Measurements from ENCODE around the gene UBE2D2. TPM values are rescaled to one million over a fixed set of nuclear protein-coding genes. Genes with fewer than 3 reads are reported as not detected.

UBE2D2 gene
- total and polyA plus RNA-seq, 2 of the 13 experiments (the other 11 are each of a cell fraction or from before 2014, with no cell fraction given), result 79.1 to 109 TPM

DNA sequence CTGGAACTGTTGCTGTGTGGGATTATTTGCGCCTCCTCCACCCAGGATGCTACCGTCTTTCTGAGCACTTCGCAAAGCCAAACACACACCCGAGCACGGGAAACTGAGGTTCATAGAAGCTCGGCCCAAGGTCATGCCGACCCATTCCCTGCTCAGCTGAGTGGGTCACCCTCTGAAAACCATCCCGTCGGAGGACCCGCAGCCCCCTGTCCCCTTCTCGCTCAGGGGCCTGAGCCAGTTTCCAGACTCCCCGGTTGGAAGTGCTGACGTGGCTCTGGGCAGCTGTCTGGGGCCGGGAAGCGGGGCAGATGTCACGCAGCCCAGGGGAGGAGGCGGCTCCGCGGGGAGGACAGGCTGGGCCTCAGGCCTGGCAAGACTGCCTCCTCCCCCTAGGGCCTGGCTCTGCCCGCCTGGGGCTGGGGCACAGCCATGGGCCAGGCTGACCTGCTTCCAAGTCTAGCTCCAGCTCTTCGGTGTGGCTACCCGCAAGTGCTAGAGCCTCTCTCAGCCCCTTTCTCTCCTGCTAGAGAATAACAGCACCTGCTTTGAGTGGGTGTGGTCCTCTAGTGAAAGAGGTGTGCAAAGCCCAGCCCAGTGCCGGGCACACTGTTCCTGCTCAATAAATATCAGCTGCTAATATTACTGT, 77.1 kb downstream of the UBE2D2 start (continued):
- TF ChIP-seq PAX8 (CRISPR knock-in tag; IDR thresholded peaks at IDR 0.05; ENCODE audit: borderline replicate concordance), result 0 out of 2 replicates have a peak, but pooled peaks have one; percentile 50
- TF ChIP-seq ZNF234 (CRISPR knock-in tag; conservative IDR thresholded peaks at IDR 0.05), result no peak
- peak; percentile 56; the same call in 1 of the 2 replicates for TF ChIP-seq NFKB2 (CRISPR knock-in tag; IDR thresholded peaks at IDR 0.05; ENCODE audit: borderline replicate concordance)
- peak; percentile 13 for TF ChIP-seq PTBP1 (IDR thresholded peaks at IDR 0.05; ENCODE audit: low read depth, low read length, poor library complexity, severe bottlenecking)
- peak; percentile 43; the same call in 1 of the 2 replicates for TF ChIP-seq ZNF556 (CRISPR knock-in tag; IDR thresholded peaks at IDR 0.05; ENCODE audit: borderline replicate concordance)
- TF ChIP-seq, protein P1, sequence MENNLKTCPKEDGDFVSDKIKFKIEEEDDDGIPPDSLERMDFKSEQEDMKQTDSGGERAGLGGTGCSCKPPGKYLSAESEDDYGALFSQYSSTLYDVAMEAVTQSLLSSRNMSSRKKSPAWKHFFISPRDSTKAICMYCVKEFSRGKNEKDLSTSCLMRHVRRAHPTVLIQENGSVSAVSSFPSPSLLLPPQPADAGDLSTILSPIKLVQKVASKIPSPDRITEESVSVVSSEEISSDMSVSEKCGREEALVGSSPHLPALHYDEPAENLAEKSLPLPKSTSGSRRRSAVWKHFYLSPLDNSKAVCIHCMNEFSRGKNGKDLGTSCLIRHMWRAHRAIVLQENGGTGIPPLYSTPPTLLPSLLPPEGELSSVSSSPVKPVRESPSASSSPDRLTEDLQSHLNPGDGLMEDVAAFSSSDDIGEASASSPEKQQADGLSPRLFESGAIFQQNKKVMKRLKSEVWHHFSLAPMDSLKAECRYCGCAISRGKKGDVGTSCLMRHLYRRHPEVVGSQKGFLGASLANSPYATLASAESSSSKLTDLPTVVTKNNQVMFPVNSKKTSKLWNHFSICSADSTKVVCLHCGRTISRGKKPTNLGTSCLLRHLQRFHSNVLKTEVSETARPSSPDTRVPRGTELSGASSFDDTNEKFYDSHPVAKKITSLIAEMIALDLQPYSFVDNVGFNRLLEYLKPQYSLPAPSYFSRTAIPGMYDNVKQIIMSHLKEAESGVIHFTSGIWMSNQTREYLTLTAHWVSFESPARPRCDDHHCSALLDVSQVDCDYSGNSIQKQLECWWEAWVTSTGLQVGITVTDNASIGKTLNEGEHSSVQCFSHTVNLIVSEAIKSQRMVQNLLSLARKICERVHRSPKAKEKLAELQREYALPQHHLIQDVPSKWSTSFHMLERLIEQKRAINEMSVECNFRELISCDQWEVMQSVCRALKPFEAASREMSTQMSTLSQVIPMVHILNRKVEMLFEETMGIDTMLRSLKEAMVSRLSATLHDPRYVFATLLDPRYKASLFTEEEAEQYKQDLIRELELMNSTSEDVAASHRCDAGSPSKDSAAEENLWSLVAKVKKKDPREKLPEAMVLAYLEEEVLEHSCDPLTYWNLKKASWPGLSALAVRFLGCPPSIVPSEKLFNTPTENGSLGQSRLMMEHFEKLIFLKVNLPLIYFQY (CRISPR knock-in tag; IDR thresholded peaks at IDR 0.05; ENCODE audit: borderline replicate concordance), result peak; percentile 18; the same call in 1 of the 2 replicates
- TF ChIP-seq, protein P2, sequence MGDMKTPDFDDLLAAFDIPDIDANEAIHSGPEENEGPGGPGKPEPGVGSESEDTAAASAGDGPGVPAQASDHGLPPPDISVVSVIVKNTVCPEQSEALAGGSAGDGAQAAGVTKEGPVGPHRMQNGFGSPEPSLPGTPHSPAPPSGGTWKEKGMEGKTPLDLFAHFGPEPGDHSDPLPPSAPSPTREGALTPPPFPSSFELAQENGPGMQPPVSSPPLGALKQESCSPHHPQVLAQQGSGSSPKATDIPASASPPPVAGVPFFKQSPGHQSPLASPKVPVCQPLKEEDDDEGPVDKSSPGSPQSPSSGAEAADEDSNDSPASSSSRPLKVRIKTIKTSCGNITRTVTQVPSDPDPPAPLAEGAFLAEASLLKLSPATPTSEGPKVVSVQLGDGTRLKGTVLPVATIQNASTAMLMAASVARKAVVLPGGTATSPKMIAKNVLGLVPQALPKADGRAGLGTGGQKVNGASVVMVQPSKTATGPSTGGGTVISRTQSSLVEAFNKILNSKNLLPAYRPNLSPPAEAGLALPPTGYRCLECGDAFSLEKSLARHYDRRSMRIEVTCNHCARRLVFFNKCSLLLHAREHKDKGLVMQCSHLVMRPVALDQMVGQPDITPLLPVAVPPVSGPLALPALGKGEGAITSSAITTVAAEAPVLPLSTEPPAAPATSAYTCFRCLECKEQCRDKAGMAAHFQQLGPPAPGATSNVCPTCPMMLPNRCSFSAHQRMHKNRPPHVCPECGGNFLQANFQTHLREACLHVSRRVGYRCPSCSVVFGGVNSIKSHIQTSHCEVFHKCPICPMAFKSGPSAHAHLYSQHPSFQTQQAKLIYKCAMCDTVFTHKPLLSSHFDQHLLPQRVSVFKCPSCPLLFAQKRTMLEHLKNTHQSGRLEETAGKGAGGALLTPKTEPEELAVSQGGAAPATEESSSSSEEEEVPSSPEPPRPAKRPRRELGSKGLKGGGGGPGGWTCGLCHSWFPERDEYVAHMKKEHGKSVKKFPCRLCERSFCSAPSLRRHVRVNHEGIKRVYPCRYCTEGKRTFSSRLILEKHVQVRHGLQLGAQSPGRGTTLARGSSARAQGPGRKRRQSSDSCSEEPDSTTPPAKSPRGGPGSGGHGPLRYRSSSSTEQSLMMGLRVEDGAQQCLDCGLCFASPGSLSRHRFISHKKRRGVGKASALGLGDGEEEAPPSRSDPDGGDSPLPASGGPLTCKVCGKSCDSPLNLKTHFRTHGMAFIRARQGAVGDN (CRISPR knock-in tag; IDR thresholded peaks at IDR 0.05), result peak; percentile 44
- TF ChIP-seq, protein P3, sequence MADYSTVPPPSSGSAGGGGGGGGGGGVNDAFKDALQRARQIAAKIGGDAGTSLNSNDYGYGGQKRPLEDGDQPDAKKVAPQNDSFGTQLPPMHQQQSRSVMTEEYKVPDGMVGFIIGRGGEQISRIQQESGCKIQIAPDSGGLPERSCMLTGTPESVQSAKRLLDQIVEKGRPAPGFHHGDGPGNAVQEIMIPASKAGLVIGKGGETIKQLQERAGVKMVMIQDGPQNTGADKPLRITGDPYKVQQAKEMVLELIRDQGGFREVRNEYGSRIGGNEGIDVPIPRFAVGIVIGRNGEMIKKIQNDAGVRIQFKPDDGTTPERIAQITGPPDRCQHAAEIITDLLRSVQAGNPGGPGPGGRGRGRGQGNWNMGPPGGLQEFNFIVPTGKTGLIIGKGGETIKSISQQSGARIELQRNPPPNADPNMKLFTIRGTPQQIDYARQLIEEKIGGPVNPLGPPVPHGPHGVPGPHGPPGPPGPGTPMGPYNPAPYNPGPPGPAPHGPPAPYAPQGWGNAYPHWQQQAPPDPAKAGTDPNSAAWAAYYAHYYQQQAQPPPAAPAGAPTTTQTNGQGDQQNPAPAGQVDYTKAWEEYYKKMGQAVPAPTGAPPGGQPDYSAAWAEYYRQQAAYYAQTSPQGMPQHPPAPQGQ (CRISPR knock-in tag; IDR thresholded peaks at IDR 0.05; ENCODE audit: borderline replicate concordance), result no peak
- TF ChIP-seq SAP130 (CRISPR knock-in tag; IDR thresholded peaks at IDR 0.05; ENCODE audit: low read depth), result peak; percentile 54; the same call in 1 of the 2 replicates
- TF ChIP-seq, protein P4, sequence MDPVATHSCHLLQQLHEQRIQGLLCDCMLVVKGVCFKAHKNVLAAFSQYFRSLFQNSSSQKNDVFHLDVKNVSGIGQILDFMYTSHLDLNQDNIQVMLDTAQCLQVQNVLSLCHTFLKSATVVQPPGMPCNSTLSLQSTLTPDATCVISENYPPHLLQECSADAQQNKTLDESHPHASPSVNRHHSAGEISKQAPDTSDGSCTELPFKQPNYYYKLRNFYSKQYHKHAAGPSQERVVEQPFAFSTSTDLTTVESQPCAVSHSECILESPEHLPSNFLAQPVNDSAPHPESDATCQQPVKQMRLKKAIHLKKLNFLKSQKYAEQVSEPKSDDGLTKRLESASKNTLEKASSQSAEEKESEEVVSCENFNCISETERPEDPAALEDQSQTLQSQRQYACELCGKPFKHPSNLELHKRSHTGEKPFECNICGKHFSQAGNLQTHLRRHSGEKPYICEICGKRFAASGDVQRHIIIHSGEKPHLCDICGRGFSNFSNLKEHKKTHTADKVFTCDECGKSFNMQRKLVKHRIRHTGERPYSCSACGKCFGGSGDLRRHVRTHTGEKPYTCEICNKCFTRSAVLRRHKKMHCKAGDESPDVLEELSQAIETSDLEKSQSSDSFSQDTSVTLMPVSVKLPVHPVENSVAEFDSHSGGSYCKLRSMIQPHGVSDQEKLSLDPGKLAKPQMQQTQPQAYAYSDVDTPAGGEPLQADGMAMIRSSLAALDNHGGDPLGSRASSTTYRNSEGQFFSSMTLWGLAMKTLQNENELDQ (CRISPR knock-in tag; IDR thresholded peaks at IDR 0.05; ENCODE audit: borderline replicate concordance), result 0 out of 2 replicates have a peak, but pooled peaks have one; percentile 16
- TF ChIP-seq MAFK (conservative IDR thresholded peaks at IDR 0.05 in 1 of 2, IDR thresholded peaks at IDR 0.05 in 1 of 2; ENCODE audit: low read length in 2 of 2), result peak; percentile 86 to 91
- TF ChIP-seq THAP11 (CRISPR knock-in tag; IDR thresholded peaks at IDR 0.05), result peak; percentile 32; the same call in 1 of the 2 replicates
- peak; percentile 39; the same call in 1 of the 2 replicates for TF ChIP-seq YEATS2 (CRISPR knock-in tag; IDR thresholded peaks at IDR 0.05; ENCODE audit: borderline replicate concordance)
- TF ChIP-seq FOXO1 (CRISPR knock-in tag; IDR thresholded peaks at IDR 0.05), result no peak
- no peak for TF ChIP-seq ZNF30 (CRISPR knock-in tag; IDR thresholded peaks at IDR 0.05)
